GM21528 (cell line): ENCODE measurements around the gene CYTH1.
"Not testable (repeated sequence)": the region's sequence is repeated elsewhere in the genome, so short reads cannot be mapped to it uniquely, and the experiment has no call there.

ENCODE experiments used
- ATAC-seq: cut with Tn5 transposase; IDR thresholded peaks from one replicate; pipeline ENCODE4 v1.9.1; 2021; ENCODE audit warnings: mild to moderate bottlenecking, moderate library complexity; ENCODE audit not compliant: unreplicated experiment, low FRiP score

CYTH1 gene

DNA sequence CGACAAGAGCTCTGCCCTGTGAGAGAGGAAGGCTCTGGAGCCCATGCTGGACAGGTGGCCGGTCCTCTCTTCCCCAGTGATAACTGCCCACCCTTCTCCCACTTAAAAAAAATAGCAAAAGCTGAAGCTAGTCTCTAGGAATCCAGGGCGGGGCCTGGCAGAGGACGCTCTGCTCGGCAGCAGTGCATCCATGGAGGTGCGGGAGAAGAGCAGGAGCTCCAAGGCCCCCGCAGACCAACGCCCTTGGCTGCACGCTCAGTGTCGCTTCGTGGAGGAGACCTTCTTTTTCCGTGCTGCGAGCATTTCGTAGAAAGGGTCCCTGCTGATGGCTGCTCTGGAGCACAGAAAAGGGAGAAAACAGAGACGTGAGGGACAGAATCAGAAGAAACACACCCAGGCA is 106.2 kb downstream of the CYTH1 start:
- no peak for ATAC-seq

DNA sequence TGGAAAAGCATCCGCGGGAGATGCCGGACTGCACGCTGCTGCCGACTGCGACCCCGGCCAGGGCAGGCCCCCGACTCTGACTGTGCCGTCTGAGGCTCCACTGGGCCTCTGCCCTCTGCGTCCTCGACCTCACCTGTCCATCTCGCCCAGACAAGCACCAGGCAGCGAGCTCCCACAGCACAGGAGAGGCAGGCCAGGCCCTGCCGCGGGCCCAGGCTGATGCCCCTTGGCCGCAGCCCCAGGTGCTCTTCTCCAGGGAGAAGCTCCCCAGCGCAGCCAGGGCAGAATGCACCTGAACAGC is 106.8 kb downstream of the CYTH1 start:
- ATAC-seq = no peak

DNA sequence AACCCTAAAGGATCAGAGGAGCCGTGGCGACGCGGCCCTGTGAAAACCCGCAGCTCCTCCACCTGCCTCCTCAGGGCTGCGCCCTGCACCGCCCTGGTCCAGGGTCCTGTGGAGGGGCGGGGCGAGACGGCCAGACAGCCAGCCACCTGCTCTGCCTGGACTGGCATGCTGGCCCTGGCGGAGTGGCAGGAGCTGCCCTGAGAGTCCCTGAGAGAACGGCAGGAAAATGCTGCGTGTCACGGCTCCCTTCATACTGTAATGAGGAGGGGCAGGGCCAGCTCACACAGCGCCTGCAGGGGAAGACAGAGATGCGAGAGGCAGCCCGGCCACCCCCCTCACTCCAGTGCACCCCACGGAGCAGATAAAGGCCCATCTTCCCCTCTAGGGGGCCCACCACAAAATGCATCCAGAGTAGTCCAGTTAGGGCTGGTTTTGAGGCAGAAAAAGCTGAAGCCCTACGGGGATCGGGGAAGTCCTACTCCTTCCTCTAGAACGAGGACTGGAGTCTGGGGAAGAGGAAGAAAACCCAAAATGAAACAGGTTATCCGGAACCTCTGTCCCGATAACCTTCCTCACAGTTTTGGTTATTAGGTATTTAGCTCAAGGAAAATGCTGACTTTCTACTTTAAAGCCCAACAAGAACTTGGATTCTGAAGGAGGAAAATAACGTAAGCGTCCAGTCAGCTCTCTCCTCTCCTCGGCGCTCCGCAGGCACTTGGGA is 107.3 kb downstream of the CYTH1 start:
- ATAC-seq = no peak

DNA sequence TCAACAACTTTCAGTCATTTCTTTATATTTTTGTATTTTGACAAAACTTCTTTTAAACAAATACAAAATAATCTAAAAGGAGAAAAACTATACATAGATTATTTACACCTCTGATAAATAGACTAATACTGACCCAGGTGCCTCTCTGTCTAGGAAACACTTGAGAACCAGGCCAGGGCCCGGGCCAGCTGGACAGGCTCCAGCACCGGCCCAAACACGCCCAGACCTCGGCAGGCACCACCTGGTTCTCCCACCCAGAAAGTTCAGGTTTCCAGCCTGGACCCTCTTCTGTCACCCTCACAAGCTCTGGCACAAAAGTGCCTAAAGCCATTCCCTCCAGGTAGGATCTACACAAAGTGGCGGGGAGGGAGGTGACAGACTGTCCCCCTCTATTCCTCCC is 107.9 kb downstream of the CYTH1 start:
- ATAC-seq = no peak

DNA sequence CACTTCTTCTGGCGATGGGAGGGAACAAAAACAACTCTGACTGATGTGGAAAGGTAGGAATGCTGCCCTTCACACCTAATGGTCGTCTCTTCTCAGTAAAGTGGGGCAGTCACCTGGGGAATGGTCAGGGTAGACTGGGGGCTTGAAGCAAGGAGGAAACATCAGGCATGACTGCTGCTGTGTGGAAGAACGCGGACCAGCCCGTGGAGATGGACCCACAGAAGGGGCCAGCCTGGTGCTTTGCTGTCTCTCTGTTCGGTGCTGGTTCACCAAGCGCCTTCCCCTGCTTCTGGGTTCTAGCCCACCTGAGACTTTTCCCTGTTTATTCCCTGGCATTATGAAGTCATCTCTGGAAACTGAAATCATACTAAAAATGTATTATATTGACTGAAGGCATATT is 108.7 kb downstream of the CYTH1 start:
- no peak for ATAC-seq

DNA sequence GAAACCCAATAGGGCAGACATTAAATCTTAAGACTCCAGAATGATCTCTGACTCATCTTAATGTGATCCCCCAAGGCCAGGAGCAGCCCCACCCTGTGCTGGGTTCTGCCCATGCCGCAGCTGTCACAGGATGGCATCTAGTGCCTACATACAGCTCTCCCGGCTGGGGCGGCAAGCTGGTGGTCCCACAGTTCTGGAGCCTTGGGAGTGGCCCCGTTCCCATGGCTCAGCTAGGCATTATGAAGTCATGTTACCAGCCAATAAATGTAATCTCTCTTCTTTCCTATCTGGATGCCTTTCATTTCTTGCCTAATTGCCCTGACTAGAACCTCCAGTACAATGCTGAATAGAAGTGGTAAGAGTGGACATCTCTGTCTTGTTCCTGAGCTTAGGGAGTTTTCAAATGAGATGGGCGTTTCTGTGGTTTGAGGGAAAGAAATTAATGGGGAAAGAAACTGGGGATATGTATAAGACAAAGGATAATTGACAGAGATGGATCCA is 109.2 kb downstream of the CYTH1 start:
- no peak for ATAC-seq

DNA sequence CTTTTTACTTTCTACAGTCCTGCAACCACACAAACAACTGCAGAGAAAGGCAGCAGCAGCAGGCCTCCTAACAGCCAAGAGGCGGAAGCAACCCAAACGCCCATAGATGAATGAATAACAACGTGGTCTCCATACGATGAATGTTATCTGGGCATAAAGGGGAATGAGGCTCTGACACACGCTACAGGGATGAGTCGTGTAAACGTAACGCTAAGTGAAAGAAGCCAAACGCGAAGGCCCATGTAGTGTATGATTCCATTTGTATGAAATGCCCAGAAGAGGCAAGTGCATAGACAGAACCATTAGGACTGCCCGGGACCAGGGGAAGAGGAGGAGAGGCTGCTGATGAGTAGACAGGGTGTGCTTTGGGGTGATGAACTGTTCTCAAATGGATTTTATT is 110.1 kb downstream of the CYTH1 start:
- ATAC-seq = no peak

DNA sequence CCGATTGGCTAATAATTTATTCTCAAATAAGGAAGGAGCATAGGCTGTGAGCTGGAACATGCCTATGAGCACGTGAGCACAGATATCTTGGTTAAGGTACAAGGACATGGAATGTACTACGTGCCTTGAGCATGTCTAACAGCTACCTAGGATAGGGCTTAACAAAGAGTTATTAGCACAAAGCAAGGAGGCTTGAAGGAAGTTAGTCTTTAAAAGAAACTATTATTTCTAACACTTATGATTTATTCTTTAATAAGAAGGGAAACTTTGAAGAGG is 110.4 kb downstream of the CYTH1 start:
- not testable (repeated sequence) for ATAC-seq

DNA sequence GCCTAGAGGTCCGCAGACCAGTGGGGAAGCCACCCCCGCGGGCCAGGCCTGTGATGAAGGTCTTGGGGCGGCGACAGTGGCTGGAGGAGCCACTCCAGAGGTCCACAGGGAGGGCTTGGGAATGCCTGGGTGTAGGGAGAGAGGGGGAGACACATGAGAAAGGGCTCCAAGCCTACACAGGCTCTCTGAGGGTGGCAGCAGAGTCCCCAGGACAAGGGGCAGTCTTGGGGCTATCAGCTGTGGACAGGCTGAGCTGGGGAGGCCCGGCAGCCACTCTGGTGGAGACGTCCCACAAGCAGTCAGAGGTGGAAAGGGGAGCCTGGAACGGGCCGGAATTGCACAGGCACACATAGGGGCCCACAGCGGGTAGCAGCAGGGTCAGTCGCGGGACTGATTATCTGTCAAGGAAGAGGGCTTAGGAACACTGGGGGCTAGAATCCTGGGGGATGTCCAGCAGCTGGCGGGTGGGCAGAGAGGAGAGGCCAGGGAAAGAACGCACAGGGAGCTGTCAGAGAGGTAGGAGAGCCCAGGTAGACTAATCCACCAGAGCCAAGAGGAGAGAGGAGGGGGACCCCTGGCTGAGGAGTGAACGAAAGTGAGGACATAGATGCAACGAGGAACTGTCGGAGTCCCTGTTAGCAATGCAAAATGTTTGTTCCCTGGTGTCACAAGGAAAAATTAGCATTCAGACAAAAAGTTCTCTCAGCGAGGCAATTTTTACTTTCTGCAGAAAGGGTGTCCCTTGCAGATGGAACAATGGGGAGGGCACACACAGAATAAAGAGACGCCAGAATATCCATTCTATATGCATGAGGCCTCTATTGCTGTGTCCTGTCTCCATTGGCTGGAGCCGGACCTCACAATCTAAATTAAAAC is 111.0 kb downstream of the CYTH1 start:
- no peak for ATAC-seq

DNA sequence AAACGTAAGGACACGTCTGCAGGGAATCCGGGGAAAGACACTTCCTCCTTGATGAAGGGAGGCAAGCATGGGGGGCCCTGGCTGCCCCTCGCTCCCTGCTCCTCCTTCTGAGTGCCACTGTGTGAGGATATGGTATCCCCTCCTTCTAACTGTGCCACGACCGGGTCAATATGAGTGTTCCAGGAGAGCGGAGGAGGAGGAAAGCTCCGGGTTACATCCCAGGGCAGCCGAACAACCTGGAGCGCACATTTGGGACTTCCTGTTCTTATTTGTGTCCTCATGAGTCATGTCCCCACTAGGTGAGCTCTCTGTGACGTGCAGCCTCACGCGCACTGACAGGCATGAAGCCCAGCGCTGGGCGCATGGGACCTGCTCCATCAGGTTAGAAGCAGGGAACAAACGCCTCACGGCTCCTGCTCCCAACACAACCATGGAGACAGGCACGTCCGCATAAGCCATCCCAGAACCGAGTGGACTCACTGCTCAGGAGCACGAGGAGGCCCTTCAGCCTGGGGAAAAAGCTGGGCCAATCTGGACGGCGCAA is 112.0 kb downstream of the CYTH1 start:
- no peak for ATAC-seq

DNA sequence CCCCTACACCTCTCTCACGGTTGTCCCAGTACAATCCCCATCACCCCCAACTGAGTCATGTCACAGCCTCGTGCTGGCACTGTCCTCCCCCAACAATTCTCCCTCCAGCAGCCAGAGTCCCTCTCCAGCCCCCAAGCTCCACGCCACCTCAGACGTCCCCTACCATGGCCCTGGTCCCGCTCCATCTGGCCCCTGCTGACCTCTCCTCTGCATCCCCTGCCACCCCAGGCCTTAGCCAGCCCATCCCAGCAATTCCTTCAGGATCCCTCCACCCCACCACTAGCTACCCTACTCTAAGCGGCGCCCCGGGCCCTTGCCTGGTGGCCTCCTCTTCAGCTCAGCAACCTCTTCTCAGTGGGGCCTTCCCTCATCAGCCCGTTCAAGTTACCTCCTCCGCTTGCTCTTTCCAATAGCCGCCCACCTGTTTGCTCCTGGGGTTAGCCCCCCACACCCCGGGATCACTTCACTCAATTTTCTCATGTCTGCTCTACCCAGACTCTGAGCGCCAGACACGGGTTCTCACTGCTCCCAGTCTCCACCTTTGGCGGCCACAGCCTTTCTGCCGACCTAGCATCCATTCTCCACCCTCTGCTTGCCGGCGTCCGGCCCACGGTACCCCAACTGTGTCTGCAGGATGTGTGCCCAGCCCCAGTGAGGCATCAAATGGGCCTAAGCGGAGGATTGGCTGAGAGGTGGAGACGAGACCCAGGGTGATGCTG is 112.7 kb downstream of the CYTH1 start:
- no peak for ATAC-seq

DNA sequence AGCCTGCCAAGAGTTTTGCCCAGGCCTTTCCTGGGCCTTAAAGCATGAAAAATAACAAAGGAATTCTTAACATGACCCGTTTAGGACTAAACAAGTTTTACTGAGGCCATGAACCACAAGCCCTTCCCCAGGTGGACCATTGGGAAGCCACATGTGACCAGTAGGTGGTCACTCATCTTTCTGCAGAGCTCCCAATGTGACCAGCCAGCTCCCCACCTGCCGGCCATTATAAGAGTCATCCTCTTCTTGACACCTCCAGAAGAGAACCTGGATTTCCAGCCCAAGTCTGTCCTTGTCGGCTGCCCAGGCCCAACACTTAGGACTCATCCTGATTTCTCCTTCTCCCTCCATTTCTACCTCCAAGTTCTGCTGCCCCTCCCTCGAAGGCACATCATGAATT is 113.2 kb downstream of the CYTH1 start:
- ATAC-seq = no peak

DNA sequence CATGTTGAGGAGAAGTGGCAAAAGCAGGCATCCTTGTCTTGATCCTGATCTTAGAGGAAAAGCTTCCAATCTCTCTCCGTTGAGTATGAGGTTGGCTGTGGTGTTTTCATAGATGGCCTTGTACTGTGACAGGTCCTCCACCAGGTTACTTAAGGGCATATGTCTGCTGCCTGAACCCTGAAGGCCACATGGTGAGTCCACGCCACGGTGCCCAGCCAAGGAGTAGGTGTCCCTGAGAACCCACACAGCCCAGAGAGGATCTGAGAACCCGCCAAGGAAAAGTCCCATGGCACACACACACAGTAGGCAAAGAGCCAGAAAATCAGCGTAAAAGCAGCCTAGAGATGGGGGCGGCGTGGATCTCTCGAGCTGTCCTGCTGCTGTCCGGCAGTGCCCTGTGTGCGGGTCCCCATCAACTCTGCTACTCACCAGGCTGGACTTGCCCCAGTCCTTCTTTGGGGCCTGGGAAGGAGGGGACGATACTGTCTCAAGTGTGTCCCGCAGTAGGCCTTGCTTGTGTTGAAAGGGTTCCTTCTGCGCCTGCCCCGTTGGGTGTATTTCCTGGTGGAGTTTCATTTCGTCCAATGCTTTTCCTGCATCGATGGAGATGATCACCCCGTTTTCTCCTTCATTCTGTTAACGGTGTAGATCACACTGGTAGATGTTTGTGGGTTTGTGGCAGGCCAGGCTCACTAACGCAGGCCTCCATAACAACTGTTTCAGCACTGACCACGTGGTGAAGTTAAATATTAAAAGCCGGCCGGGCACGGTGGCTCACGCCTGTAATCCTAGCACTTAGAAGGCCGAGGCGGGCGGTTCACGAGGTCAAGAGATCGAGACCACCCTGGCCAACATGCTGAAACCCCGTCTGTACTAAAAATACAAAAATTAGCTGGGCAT is 114.1 kb downstream of the CYTH1 start:
- no peak for ATAC-seq

DNA sequence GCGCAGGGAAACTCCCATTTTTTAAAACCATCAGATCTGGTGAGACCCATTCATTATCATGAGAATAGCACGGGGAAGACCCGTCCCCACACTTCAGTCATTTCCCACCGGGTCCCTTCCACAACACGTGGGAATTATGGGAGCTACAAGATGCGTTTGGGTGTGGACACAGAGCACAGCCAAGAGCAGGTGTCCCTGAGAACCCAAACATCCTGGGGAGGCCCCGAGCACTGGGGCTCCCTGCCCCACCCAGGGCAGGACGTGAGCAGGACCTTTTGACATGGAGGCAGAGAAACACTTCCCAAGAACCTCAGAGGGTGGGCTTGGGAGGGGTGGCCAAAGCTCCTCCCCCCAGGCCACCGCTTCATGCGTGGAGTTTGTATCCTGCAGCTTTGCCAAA is 115.0 kb downstream of the CYTH1 start:
- no peak for ATAC-seq

DNA sequence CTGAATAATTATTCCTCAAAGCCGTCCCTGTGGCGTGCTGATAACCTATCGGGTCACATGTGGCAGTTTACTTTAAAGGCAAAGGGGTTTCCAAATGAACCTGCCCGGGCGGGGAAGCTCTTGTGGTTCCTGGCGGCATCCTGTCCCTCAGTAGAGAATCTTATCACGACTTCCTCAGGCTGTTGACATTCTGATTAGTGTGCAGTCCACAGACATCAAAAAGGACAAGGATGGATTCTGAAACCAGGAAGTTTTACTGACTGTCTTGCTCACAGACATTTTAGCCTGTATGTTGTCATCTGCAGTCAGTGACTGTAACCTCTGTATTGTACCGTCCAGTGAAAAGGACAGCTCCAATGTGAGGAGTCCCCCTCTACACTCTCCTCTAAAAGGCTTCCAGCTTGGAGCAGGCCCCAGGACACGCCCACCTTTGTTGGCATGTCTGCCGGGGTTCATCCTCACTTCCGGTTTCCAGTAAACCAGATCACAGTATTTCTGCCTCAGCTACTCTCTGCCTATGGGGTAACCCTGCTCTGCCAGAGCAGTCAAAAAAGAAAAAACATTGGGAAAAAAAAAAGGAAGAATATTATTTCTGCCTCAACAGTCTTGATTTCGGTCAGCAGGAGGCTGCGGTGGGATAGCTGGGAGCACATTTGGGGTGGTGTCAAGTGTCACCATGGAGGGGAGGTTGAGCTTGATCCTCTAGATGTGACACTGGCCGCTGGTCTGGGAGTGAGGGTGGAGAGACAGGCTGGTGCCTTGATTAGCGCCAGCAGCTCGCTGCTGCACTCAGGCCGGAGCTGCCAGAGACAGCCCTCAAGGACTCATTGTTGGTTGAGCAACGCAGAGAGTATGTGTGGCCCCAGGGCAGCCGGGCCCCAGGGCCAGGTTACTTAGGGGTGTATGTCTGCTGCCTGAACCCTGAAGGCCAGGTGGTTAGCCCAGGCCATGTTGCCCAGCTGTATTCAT is 115.8 kb downstream of the CYTH1 start:
- ATAC-seq = no peak

DNA sequence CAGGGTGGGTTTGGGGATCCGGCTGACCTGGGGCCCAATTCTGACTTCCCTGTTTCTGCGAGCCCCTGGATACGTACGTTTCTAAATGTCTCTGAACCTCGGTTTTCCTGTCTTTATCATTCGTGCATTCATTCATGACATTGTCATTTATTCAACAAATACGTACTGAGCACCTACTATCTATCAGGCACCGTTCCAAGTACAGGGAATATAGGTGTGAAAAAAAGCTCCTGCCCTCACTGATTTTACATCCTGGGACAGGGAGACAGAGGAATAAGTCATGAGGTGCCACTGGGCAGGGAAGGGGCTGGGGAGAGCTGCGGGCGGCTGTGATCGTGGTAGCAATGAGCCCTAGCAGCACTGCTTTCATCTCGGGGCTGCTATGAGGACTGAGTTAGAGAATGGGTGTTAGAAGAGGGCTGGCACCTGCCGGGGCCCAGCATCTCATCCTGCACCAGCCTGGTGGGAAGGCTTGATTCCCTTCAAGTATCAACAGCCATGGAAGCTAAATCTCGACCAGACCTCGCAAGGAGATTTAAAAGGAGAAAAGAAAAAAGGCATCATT is 116.6 kb downstream of the CYTH1 start:
- ATAC-seq = no peak

DNA sequence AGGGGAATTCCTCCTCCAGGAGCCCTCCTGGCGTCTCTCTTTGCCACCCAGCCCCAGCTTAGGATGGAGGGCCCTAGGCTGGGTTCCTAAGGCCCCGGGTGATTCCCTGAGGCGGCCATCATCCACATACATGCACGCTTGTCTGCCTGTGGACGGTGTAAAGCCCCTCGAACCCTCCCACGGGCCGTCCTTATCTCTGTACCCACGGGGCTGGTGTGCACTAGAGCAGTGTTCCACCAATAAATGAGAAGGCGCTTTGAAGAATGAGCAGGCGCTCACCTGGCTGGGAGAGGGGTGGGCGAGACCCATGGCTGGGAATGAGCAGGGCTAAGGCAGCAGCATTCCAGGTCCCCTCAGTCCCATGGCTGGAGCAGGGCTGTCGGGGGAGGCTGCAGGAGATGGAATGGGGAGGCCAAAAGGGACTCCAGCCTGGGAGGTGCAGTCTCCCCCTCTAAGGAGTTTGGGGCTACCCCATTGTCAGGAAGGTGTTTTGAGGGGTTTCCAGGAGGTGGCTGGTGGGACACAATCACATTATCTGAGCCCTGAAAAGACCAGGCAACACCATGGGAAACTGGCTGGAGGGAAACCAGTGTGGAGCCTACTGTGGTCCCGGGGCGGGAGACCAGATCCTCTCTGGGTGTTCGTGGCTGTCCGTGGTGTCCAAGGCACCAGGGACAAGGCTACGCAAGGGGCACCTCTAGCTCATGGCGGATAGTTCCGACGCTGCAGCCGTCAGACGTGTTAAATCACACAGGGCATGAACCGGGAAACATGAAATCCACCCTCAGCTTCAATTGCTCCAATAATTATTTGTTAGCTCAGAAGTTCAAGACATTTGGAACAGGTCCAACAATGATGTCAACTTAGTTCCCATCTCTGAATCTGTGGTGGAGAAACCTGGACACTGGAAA is 117.3 kb downstream of the CYTH1 start:
- no peak for ATAC-seq
